Endothelial cell of umbilical vein (primary cell): ENCODE results near the gene PCBP1. TPM values are rescaled to one million over a fixed set of nuclear protein-coding genes. Genes with fewer than 3 reads are reported as not detected.

Experiments
- BruUV-seq: library from RNA; stranded (reverse); fragments of 400-500 nt; replicated peaks from 2 replicates; lab custom pipeline; 2021; lab: Mats Ljungman, UMichigan
- CTCF ChIA-PET: fragments of 300-600, 350-600 bp; sonication (Branson Sonifier 250); formaldehyde crosslinking; loops from one replicate; lab custom pipeline; 2021; ENCODE audit warnings: antibody characterized with exemption, inconsistent platforms; lab: Charles Lee
- POLR2A ChIA-PET: fragments of 300-600, 350-600 bp; sonication (Branson Sonifier 250); formaldehyde crosslinking; loops from one replicate; lab custom pipeline; 2021; ENCODE audit warnings: antibody characterized with exemption, inconsistent platforms; lab: Charles Lee
- DNase-seq: peaks from one replicate; pipeline ENCODE4 v3.0.0-alpha.2; 2011; ENCODE audit warnings: low read depth, low spot score
- FAIRE-seq: peaks from 2 replicates; lab custom pipeline; 2011; peaks lifted over from hg19 to GRCh38; lab: Jason Lieb, UNC
- H2AFZ ChIP-seq: 2 replicates; pipeline ENCODE4 v1.6.0; 2012; ENCODE audit warnings: low read depth, low read length, control low read depth, inconsistent platforms
- H3K27ac ChIP-seq: 2 replicates; pipeline ENCODE4 v1.5.1; 2011; ENCODE audit warnings: low read depth, mild to moderate bottlenecking, control low read depth, low read length, moderate library complexity; ENCODE audit not compliant: insufficient read depth
- H3K27me3 ChIP-seq, 2 experiments: 2 replicates each; pipeline versions ENCODE4 v1.6.0 to v1.6.1; 2011; ENCODE audit warnings: low read length in 2 of 2, mixed read lengths in 1 of 2; ENCODE audit not compliant: control insufficient read depth in 2 of 2, insufficient read depth in 2 of 2
- H3K36me3 ChIP-seq, 2 experiments: 2 replicates in 1 of 2; 3 replicates in 1 of 2; pipeline ENCODE4 v1.5.1; 2011; ENCODE audit warnings: low read length in 2 of 2, mild to moderate bottlenecking in 1 of 2, moderate library complexity in 1 of 2; ENCODE audit not compliant: control insufficient read depth in 2 of 2, insufficient read depth in 2 of 2; ENCODE audit errors: extremely low read depth in 1 of 2
- H3K4me1 ChIP-seq: 3 replicates; pipeline ENCODE4 v1.5.1; 2011; ENCODE audit warnings: mild to moderate bottlenecking, low read length; ENCODE audit not compliant: control insufficient read depth, insufficient read depth; ENCODE audit errors: extremely low read depth
- H3K4me2 ChIP-seq: 2 replicates; pipeline ENCODE4 v1.6.1; 2011; ENCODE audit warnings: low read length, control low read depth, mixed read lengths; ENCODE audit not compliant: insufficient read depth
- H3K4me3 ChIP-seq, 3 experiments: fragments of 200-600 bp in 1 of 3; sonication (generic), shearing (Covaris generic) in 1 of 3; replicated peaks in 1 of 3; 2 replicates each; pipeline ENCODE4 v1.5.1; 2011 to 2016; ENCODE audit warnings: control low read depth in 3 of 3, low read length in 3 of 3, mild to moderate bottlenecking in 2 of 3, inconsistent platforms in 1 of 3, low read depth in 1 of 3, moderate library complexity in 1 of 3; ENCODE audit not compliant: insufficient read depth in 1 of 3
- H3K79me2 ChIP-seq: 2 replicates; pipeline ENCODE4 v1.6.0; 2012; ENCODE audit warnings: low read length, inconsistent platforms; ENCODE audit not compliant: control insufficient read depth, insufficient read depth
- H3K9ac ChIP-seq: replicated peaks from 2 replicates; pipeline ENCODE3; 2011; ENCODE audit warnings: low read length, control low read depth; ENCODE audit not compliant: insufficient read depth; ENCODE audit errors: extremely low read depth
- H3K9me1 ChIP-seq: replicated peaks from 3 replicates; pipeline ENCODE4 v1.6.0; 2011; ENCODE audit warnings: mild to moderate bottlenecking, low read length; ENCODE audit not compliant: control insufficient read depth, insufficient read depth; ENCODE audit errors: extremely low read depth
- H3K9me3 ChIP-seq: replicated peaks from 2 replicates; pipeline ENCODE4 v1.5.1; 2012; ENCODE audit warnings: low read length, inconsistent platforms; ENCODE audit not compliant: control insufficient read depth, insufficient read depth
- H4K20me1 ChIP-seq: replicated peaks from 2 replicates; pipeline ENCODE3; 2011; ENCODE audit warnings: mild to moderate bottlenecking, low read length; ENCODE audit not compliant: control insufficient read depth, insufficient read depth; ENCODE audit errors: extremely low read depth
- FOS ChIP-seq: IDR thresholded peaks from 2 replicates; pipeline ENCODE4 v1.6.1; 2011; ENCODE audit warnings: mild to moderate bottlenecking, low read length, moderate library complexity, borderline replicate concordance; ENCODE audit not compliant: insufficient read depth
- GATA2 ChIP-seq: IDR thresholded peaks from 2 replicates; pipeline ENCODE4 v1.7.0; 2011; ENCODE audit warnings: low read depth, mild to moderate bottlenecking, moderate library complexity, mixed read lengths, low read length; ENCODE audit not compliant: insufficient read length, insufficient read depth
- JUN ChIP-seq: IDR thresholded peaks from 2 replicates; pipeline ENCODE4 v1.6.1; 2011; ENCODE audit warnings: borderline replicate concordance, low read depth; ENCODE audit not compliant: insufficient read length, insufficient read depth
- POLR2AphosphoS5 ChIP-seq: IDR thresholded peaks from 2 replicates; pipeline ENCODE4 v1.6.1; 2012; ENCODE audit warnings: low read depth, mild to moderate bottlenecking, control low read depth, low read length, moderate library complexity; ENCODE audit not compliant: insufficient read depth
- dilution Hi-C: fragments of 300-500 bp; cut with MboI; formaldehyde crosslinking; loops from one replicate; pipeline ENCODE4 v1.15.0; 2019; ENCODE audit warnings: low sequenced_read_pairs; ENCODE audit not compliant: extremely low pct_ligation_motif_present
- intact Hi-C: fragments of 100-400 bp; cut with micrococcal nuclease; formaldehyde crosslinking; loops from one replicate; pipeline ENCODE4 v1.10.0; 2022
- polyA plus RNA-seq, 4 experiments: library from polyadenylated mRNA; depleted of rRNA in 3 of 4; stranded (reverse) in 3 of 4; unstranded in 1 of 4; fragments of >200 nt; gene quantifications; 2 replicates each; pipeline versions ENCODE4 v1.2.1 to v1.2.3, GENCODE V29; 2011 to 2012; ENCODE audit warnings: missing spikeins in 1 of 4
- total RNA-seq: library from RNA; stranded (reverse); gene quantifications from 2 replicates; pipeline ENCODE4 v1.2.3, GENCODE V29; 2021
- TF ChIP-seq, protein P1 (sequence below): IDR thresholded peaks from 2 replicates; pipeline ENCODE4 v1.6.1; 2011; ENCODE audit not compliant: insufficient read depth, insufficient read length
- TF ChIP-seq, protein P2 (sequence below), 2 donors: IDR thresholded peaks; 1 replicate in 1 of 2; 2 replicates in 1 of 2; pipeline ENCODE4 v1.5.1; 2011; ENCODE audit warnings: low read length in 2 of 2, mild to moderate bottlenecking in 2 of 2, moderate library complexity in 2 of 2, control low read depth in 1 of 2, inconsistent platforms in 1 of 2, low read depth in 1 of 2; ENCODE audit not compliant: insufficient read depth in 1 of 2; ENCODE audit errors: extremely low read depth in 1 of 2

The PCBP1 gene
- total and polyA plus RNA-seq, 2 donors (not counting 3 experiments of a cell fraction or from before 2014, with no cell fraction given): 196 to 360 TPM

DNA sequence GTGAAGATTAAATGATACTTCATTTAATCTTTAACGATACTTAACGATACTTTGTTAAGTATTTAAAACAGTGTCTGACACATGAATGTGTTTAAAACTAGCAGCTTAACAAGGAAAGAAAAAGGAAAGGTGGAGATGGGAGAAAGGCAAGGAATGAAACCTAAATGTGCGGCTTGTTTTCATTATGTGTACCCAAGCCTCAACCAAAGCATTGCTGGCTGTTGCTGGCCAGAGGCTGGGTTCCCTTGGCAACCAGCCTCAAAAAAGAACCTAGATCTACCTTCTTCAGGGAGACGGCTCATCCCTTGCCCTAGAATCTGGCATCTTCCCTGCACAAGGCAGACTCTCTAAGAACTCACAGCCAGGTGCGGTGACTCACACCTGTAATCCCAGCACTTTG lies 13.8 kb upstream of the PCBP1 start:
- H3K9me1 ChIP-seq: no peaks in the 10 kb centered on the region
- H3K4me1 ChIP-seq: peaks cover 3% of the 10 kb centered on the region
- no peaks in the 10 kb centered on the region for H3K27me3 ChIP-seq
- no peak overlapping the region for H2AFZ ChIP-seq
- intact Hi-C loops (no loop called here), dilution Hi-C loops (no loop called here)
- H3K27ac ChIP-seq: no peak overlapping the region
- H3K4me3 ChIP-seq: no peak overlapping the region
- H3K36me3 ChIP-seq: peaks cover 4 to 10% of the 10 kb centered on the region in 2 experiments
- H4K20me1 ChIP-seq: no peaks in the 10 kb centered on the region
- H3K79me2 ChIP-seq: no peaks in the 10 kb centered on the region
- H3K9ac ChIP-seq: no peak overlapping the region
- ChIA-PET CTCF (interaction anchor here (1.0 to 3.3 kb wide), 2 partner anchors 160 to 349 kb away, joined by 3 to 104 read pairs; partner anchors contain the start of gene MXD1), POLR2A (interaction anchor here (0.6 kb wide), 1 partner anchor 218 kb away, joined by 3 read pairs; no protein-coding TSS in a partner anchor)
- TF ChIP-seq GATA2 (no peak), FOS (no peak), POLR2AphosphoS5 (no peak), JUN (no peak)
- TF ChIP-seq, protein P1, sequence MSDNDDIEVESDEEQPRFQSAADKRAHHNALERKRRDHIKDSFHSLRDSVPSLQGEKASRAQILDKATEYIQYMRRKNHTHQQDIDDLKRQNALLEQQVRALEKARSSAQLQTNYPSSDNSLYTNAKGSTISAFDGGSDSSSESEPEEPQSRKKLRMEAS: no peak
- TF ChIP-seq, protein P2, sequence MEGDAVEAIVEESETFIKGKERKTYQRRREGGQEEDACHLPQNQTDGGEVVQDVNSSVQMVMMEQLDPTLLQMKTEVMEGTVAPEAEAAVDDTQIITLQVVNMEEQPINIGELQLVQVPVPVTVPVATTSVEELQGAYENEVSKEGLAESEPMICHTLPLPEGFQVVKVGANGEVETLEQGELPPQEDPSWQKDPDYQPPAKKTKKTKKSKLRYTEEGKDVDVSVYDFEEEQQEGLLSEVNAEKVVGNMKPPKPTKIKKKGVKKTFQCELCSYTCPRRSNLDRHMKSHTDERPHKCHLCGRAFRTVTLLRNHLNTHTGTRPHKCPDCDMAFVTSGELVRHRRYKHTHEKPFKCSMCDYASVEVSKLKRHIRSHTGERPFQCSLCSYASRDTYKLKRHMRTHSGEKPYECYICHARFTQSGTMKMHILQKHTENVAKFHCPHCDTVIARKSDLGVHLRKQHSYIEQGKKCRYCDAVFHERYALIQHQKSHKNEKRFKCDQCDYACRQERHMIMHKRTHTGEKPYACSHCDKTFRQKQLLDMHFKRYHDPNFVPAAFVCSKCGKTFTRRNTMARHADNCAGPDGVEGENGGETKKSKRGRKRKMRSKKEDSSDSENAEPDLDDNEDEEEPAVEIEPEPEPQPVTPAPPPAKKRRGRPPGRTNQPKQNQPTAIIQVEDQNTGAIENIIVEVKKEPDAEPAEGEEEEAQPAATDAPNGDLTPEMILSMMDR (IDR thresholded peaks at IDR 0.05; ENCODE audit: extremely low read depth in 1 of 2, insufficient read depth in 1 of 2, low read depth in 1 of 2, low read length in 2 of 2): no peak
- no TSS peak for BruUV-seq
- no peak for FAIRE-seq
- H3K9me3 ChIP-seq: no peaks in the 10 kb centered on the region
- no peak overlapping the region for H3K4me2 ChIP-seq
- no peak for DNase-seq
